BE2C (cell line): ENCODE results near the gene CNEP1R1.
"Not testable (repeated sequence)": the region's sequence is repeated elsewhere in the genome, so short reads cannot be mapped to it uniquely, and the experiment has no call there.

Experiments
- DNase-seq: peaks from one replicate; pipeline ENCODE4 v3.0.0-alpha.2; 2020
- H3K27me3 ChIP-seq: fragments of 250-450 bp; sonication (Bioruptor Pico); 2 replicates; pipeline ENCODE4 v1.5.1; 2020; ENCODE audit warnings: mild to moderate bottlenecking
- H3K36me3 ChIP-seq: fragments of 250-450 bp; sonication (Bioruptor Pico); 2 replicates; pipeline ENCODE4 v1.5.1; 2020; ENCODE audit warnings: mild to moderate bottlenecking
- H3K4me1 ChIP-seq: fragments of 250-450 bp; sonication (Bioruptor Pico); 2 replicates; pipeline ENCODE4 v1.5.1; 2020
- H3K4me3 ChIP-seq: 2 replicates; pipeline ENCODE4 v1.5.1; 2011; ENCODE audit warnings: low read depth, low read length
- H3K9me3 ChIP-seq: fragments of 250-450 bp; sonication (Bioruptor Pico); 2 replicates; pipeline ENCODE4 v1.5.1; 2020
- TF ChIP-seq, protein P1 (sequence below): IDR thresholded peaks from 2 replicates; pipeline ENCODE4 v1.5.1; 2012; ENCODE audit warnings: mild to moderate bottlenecking, low read depth, low read length

Gene CNEP1R1

DNA sequence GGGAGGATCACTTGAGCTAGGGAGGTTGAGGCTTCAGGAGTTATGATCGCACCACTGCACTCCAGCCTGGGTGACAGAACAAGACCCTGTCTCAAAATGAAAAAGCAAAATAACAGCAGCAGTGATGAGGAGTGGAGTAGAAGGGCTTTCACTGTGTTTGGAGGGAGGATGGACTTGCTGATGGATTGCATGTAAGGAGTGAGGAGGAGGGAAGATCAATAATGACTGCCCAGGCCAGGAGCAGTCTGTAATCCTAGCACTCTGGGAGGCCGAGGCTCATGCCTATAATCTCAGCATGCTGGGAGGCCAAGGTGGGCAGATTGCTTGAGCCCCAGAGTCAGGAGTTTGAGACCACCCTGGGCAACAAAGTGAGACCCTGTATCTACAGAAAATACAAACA lies 14.8 kb upstream of the CNEP1R1 start:
- H3K36me3 ChIP-seq: no peaks in the 10 kb centered on the region
- no peaks in the 10 kb centered on the region for H3K4me1 ChIP-seq
- no peak for DNase-seq
- H3K4me3 ChIP-seq: no peak overlapping the region
- TF ChIP-seq, protein P1, sequence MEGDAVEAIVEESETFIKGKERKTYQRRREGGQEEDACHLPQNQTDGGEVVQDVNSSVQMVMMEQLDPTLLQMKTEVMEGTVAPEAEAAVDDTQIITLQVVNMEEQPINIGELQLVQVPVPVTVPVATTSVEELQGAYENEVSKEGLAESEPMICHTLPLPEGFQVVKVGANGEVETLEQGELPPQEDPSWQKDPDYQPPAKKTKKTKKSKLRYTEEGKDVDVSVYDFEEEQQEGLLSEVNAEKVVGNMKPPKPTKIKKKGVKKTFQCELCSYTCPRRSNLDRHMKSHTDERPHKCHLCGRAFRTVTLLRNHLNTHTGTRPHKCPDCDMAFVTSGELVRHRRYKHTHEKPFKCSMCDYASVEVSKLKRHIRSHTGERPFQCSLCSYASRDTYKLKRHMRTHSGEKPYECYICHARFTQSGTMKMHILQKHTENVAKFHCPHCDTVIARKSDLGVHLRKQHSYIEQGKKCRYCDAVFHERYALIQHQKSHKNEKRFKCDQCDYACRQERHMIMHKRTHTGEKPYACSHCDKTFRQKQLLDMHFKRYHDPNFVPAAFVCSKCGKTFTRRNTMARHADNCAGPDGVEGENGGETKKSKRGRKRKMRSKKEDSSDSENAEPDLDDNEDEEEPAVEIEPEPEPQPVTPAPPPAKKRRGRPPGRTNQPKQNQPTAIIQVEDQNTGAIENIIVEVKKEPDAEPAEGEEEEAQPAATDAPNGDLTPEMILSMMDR: no peak
- H3K9me3 ChIP-seq: no peaks in the 10 kb centered on the region
- H3K27me3 ChIP-seq: no peaks in the 10 kb centered on the region

DNA sequence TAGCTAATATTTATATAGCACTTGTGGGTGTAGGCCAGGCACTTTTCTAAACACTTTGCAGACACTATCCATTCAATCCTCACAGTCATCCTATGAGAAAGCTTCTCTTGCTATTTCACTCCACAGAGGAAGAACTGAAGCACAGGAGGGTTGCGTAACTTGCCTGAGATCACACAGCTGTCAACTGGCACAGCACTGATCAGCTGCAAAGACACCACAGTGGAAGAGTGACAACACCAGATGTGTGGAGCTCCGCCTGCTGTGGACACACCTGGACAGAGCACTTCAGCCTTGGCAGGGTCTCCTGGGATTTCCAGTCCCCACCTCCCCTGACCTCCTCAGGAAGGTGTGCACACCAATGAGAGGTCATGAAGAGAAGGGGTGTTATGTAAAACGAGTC lies 13.3 kb upstream of the CNEP1R1 start:
- no peak for DNase-seq
- Histone ChIP-seq H3K9me3 (no peaks in the 10 kb centered on the region), H3K36me3 (no peaks in the 10 kb centered on the region), H3K4me1 (no peaks in the 10 kb centered on the region), H3K27me3 (no peaks in the 10 kb centered on the region), H3K4me3 (no peak overlapping the region)
- TF ChIP-seq, protein P1: no peak

DNA sequence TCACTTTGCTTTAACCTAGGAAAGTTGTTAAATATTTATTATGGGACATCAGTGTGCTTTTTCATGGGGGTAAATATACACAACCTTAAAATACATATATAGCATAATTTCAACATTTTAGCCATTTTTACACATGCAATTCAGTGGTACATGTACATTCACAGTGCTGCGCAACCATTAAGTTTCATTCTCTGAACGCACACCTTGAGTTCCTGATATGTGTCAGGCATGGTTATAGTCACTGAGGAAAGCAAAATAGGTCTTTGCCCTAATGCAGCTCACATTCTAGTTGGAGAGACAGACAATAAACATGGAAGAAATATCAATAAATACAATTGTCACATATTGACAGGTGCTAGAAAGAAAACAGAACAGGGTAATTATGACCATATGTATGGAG lies 12.8 kb upstream of the CNEP1R1 start:
- H3K27me3 ChIP-seq: no peaks in the 10 kb centered on the region
- no peak overlapping the region for H3K4me3 ChIP-seq
- TF ChIP-seq, protein P1: no peak
- H3K36me3 ChIP-seq: no peaks in the 10 kb centered on the region
- no peak for DNase-seq
- no peaks in the 10 kb centered on the region for H3K4me1 ChIP-seq
- no peaks in the 10 kb centered on the region for H3K9me3 ChIP-seq

DNA sequence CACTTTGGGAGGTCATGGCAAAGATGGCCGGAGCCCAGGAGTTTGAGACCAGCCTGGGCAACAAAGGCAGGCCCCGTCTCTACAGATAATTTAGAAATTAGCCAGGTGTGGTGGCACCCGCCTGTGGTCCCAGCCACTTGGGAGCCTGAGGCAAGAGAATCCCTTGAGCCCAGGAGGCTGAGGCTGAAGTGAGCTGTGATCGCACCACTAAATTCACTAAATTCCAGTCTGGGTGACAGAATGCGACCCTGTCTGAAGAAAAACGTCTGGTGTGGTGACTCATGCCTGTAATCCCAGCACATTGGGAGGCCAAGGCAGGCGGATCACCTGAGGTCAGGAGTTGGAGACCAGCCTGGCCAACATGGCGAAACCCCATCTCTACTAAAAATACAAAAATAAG lies 10.8 kb upstream of the CNEP1R1 start:
- not testable (repeated sequence) for H3K27me3 ChIP-seq, H3K4me1 ChIP-seq, DNase-seq, H3K9me3 ChIP-seq, H3K36me3 ChIP-seq, H3K4me3 ChIP-seq

- no peaks in the 10 kb centered on the region for H3K4me1 ChIP-seq
- no peaks in the 10 kb centered on the region for H3K27me3 ChIP-seq
- TF ChIP-seq, protein P1: no peak
- no peak overlapping the region for H3K4me3 ChIP-seq
- H3K36me3 ChIP-seq: no peaks in the 10 kb centered on the region
- H3K9me3 ChIP-seq: no peaks in the 10 kb centered on the region
- DNase-seq: no peak
These were observed 9.4 kb upstream of the CNEP1R1 start for GRCh38 chr16:50015631-50016030.

GRCh38 chr16:50017553-50017952 lies 7.5 kb upstream of the CNEP1R1 start:
- TF ChIP-seq, protein P1: no peak
- Histone ChIP-seq H3K4me3 (no peak overlapping the region), H3K9me3 (no peaks in the 10 kb centered on the region), H3K36me3 (no peaks in the 10 kb centered on the region), H3K27me3 (no peaks in the 10 kb centered on the region), H3K4me1 (no peaks in the 10 kb centered on the region)
- DNase-seq: no peak

DNA sequence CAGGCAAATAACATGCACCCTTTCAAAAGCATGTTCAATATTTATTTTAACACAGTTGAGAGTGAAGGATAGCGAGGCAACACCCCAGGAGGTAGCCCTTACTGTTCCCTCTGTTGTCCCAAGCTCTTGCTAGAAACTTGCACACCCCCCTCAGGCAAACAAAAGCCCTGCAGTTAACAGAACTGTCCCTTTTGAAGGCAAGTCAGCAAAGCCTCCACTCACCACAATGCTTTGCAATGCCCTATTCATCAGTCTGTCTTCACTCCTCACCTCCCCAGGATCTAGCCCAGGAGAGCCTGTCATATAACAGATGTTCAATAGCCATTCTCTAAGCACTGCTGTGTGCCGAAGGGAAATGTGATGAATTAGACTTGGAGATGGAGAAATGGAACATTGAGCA lies 3.5 kb upstream of the CNEP1R1 start:
- TF ChIP-seq, protein P1: peak; percentile 40
- H3K9me3 ChIP-seq: no peaks in the 10 kb centered on the region
- peaks cover 3% of the 10 kb centered on the region; the same call in 1 of the 2 replicates for H3K4me1 ChIP-seq
- H3K4me3 ChIP-seq: no peak overlapping the region
- no peaks in the 10 kb centered on the region for H3K27me3 ChIP-seq
- peak; percentile 20 for DNase-seq
- no peaks in the 10 kb centered on the region for H3K36me3 ChIP-seq
